ENCODE results near the gene SYNPO.

The SYNPO gene

GRCh38 chr5:150609843-150610584 lies 30.4 kb upstream of the SYNPO start:
- H2AFZ ChIP-seq (ENCODE audit: low read depth, low read length, severe bottlenecking) = no peak overlapping the region
- no peak overlapping the region for H3K9ac ChIP-seq (ENCODE audit: low read length)
- H3K27ac ChIP-seq (ENCODE audit: low read depth, low read length) = no peak overlapping the region
- no peaks in the 10 kb centered on the region for H3K36me3 ChIP-seq (ENCODE audit: low read length)
- H3K9me3 ChIP-seq (ENCODE audit: insufficient read depth, low read length) = no peaks in the 10 kb centered on the region
- H3F3A ChIP-seq (ENCODE audit: insufficient read depth) = no peaks in the 10 kb centered on the region
- no peak overlapping the region for H3K4me3 ChIP-seq (ENCODE audit: insufficient read depth, low read length, poor library complexity, severe bottlenecking)
- no peaks in the 10 kb centered on the region for H3K27me3 ChIP-seq (ENCODE audit: low read length)
- H3K4me2 ChIP-seq (ENCODE audit: low read depth, low read length, poor library complexity, severe bottlenecking) = no peak overlapping the region
- no peaks in the 10 kb centered on the region for H3K9me2 ChIP-seq (replicated peaks; ENCODE audit: insufficient read depth, low read length)
- no peak for TF ChIP-seq EZH2phosphoT487 (conservative IDR thresholded peaks at IDR 0.05; ENCODE audit: low read length)
- no peak for TF ChIP-seq CTCF (IDR thresholded peaks at IDR 0.05; ENCODE audit: insufficient read depth, low read length, poor library complexity, severe bottlenecking)
- no peaks in the 10 kb centered on the region for H3K79me2 ChIP-seq (ENCODE audit: insufficient read depth, low read length)
- H4K20me1 ChIP-seq (ENCODE audit: low read depth, low read length) = no peaks in the 10 kb centered on the region

- Histone ChIP-seq H3K79me2 (ENCODE audit: insufficient read depth, low read length) (no peaks in the 10 kb centered on the region), H3K9me3 (ENCODE audit: insufficient read depth, low read length) (no peaks in the 10 kb centered on the region), H3K27ac (ENCODE audit: low read depth, low read length) (no peak overlapping the region), H3K4me3 (ENCODE audit: insufficient read depth, low read length, poor library complexity, severe bottlenecking) (no peak overlapping the region), H2AFZ (ENCODE audit: low read depth, low read length, severe bottlenecking) (no peak overlapping the region), H3F3A (ENCODE audit: insufficient read depth) (no peaks in the 10 kb centered on the region), H3K4me2 (ENCODE audit: low read depth, low read length, poor library complexity, severe bottlenecking) (no peak overlapping the region), H3K9me2 (replicated peaks; ENCODE audit: insufficient read depth, low read length) (no peaks in the 10 kb centered on the region), H3K9ac (ENCODE audit: low read length) (no peak overlapping the region), H4K20me1 (ENCODE audit: low read depth, low read length) (no peaks in the 10 kb centered on the region), H3K36me3 (ENCODE audit: low read length) (no peaks in the 10 kb centered on the region), H3K27me3 (ENCODE audit: low read length) (no peaks in the 10 kb centered on the region)
- TF ChIP-seq EZH2phosphoT487 (conservative IDR thresholded peaks at IDR 0.05; ENCODE audit: low read length) (no peak), CTCF (IDR thresholded peaks at IDR 0.05; ENCODE audit: insufficient read depth, low read length, poor library complexity, severe bottlenecking) (no peak)
Measured at GRCh38 chr5:150611026-150611425, 29.4 kb upstream of the SYNPO start.

GRCh38 chr5:150612405-150612804 lies 28.1 kb upstream of the SYNPO start:
- no peak overlapping the region for H2AFZ ChIP-seq (ENCODE audit: low read depth, low read length, severe bottlenecking)
- H3K36me3 ChIP-seq (ENCODE audit: low read length) = no peaks in the 10 kb centered on the region
- TF ChIP-seq EZH2phosphoT487 (conservative IDR thresholded peaks at IDR 0.05; ENCODE audit: low read length) (no peak), CTCF (IDR thresholded peaks at IDR 0.05; ENCODE audit: insufficient read depth, low read length, poor library complexity, severe bottlenecking) (no peak)
- no peak overlapping the region for H3K4me2 ChIP-seq (ENCODE audit: low read depth, low read length, poor library complexity, severe bottlenecking)
- no peak overlapping the region for H3K27ac ChIP-seq (ENCODE audit: low read depth, low read length)
- H3K9me2 ChIP-seq (replicated peaks; ENCODE audit: insufficient read depth, low read length) = no peaks in the 10 kb centered on the region
- H3K27me3 ChIP-seq (ENCODE audit: low read length) = no peaks in the 10 kb centered on the region
- H3K79me2 ChIP-seq (ENCODE audit: insufficient read depth, low read length) = no peaks in the 10 kb centered on the region
- H3F3A ChIP-seq (ENCODE audit: insufficient read depth) = no peaks in the 10 kb centered on the region
- no peaks in the 10 kb centered on the region for H3K9me3 ChIP-seq (ENCODE audit: insufficient read depth, low read length)
- no peak overlapping the region for H3K4me3 ChIP-seq (ENCODE audit: insufficient read depth, low read length, poor library complexity, severe bottlenecking)
- H3K9ac ChIP-seq (ENCODE audit: low read length) = no peak overlapping the region
- no peaks in the 10 kb centered on the region for H4K20me1 ChIP-seq (ENCODE audit: low read depth, low read length)
